Smooth muscle cell (in vitro differentiated cells): Measurements from ENCODE around the gene ANGPTL8. TPM values are rescaled to one million over a fixed set of nuclear protein-coding genes. Genes with fewer than 3 reads are reported as not detected.

Experiments used
- DNase-seq: peaks from one replicate; lab custom pipeline; 2025; ENCODE audit not compliant: unreplicated experiment; lab: John Stamatoyannopoulos, UW
- H2AFZ ChIP-seq: fragments of 200-600 bp; sonication (generic); 2 replicates; pipeline ENCODE4 v1.6.0; 2016; ENCODE audit warnings: antibody characterized with exemption, low read depth, mild to moderate bottlenecking
- H3F3A ChIP-seq: fragments of 200-600 bp; sonication (generic); 2 replicates; pipeline ENCODE4 v1.6.0; 2017; ENCODE audit warnings: antibody characterized with exemption, low read depth
- H3K27ac ChIP-seq: fragments of 200-600 bp; sonication (generic); 2 replicates; pipeline ENCODE4 v1.5.1; 2016; ENCODE audit warnings: low read depth, mild to moderate bottlenecking
- H3K27me3 ChIP-seq: fragments of 200-600 bp; sonication (generic); 2 replicates; pipeline ENCODE4 v1.6.1; 2016; ENCODE audit warnings: low read depth, mild to moderate bottlenecking
- H3K36me3 ChIP-seq: fragments of 200-600 bp; sonication (generic); 2 replicates; pipeline ENCODE4 v1.5.1; 2016; ENCODE audit warnings: low read depth
- H3K4me1 ChIP-seq: fragments of 200-600 bp; sonication (generic); 2 replicates; pipeline ENCODE4 v1.5.1; 2016; ENCODE audit warnings: low read depth
- H3K4me2 ChIP-seq: fragments of 200-600 bp; sonication (generic); 2 replicates; pipeline ENCODE4 v1.6.0; 2016; ENCODE audit warnings: mild to moderate bottlenecking
- H3K4me3 ChIP-seq: fragments of 200-600 bp; sonication (generic); 2 replicates; pipeline ENCODE4 v1.5.1; 2016; ENCODE audit warnings: mild to moderate bottlenecking
- H3K79me2 ChIP-seq: fragments of 200-600 bp; sonication (generic); 2 replicates; pipeline ENCODE4 v1.6.0; 2016; ENCODE audit warnings: low read depth, mild to moderate bottlenecking
- H3K9ac ChIP-seq: fragments of 200-600 bp; sonication (generic); 2 replicates; pipeline ENCODE4 v1.6.0; 2016; ENCODE audit warnings: low read depth
- H3K9me3 ChIP-seq: fragments of 200-600 bp; sonication (generic); replicated peaks from 2 replicates; pipeline ENCODE4 v1.5.1; 2016; ENCODE audit warnings: low read depth
- H4K20me1 ChIP-seq: fragments of 200-600 bp; sonication (generic); 2 replicates; pipeline ENCODE4 v1.6.0; 2016; ENCODE audit warnings: low read depth
- CTCF ChIP-seq: fragments of 200-600 bp; sonication (generic); IDR thresholded peaks from 2 replicates; pipeline ENCODE4 v1.5.1; 2017; ENCODE audit warnings: borderline replicate concordance, mild to moderate bottlenecking, antibody characterized with exemption; ENCODE audit not compliant: insufficient read depth, poor library complexity, severe bottlenecking
- WGBS: methylation state at CpG from one replicate; pipeline ENCODE4 v1.1.7; 2016; ENCODE audit warnings: low lambda C conversion rate; 5-methylcytosine and 5-hydroxymethylcytosine counted together
- polyA plus RNA-seq: library from polyadenylated mRNA; unstranded; fragments of >200 nt; fragmentation: Nextera tagmentation; extraction: Ambion mirVana; gene quantifications from 2 replicates; pipeline ENCODE4 v1.2.1, GENCODE V29; 2016
- total RNA-seq: library from RNA; depleted of rRNA; stranded (reverse); fragments of >200 nt; gene quantifications from 2 replicates; pipeline ENCODE4 v1.2.3, GENCODE V29; 2014

The ANGPTL8 gene
- total and polyA plus RNA-seq, 2 experiments from 2014 or later, result 0.54 to 0.80 TPM

DNA sequence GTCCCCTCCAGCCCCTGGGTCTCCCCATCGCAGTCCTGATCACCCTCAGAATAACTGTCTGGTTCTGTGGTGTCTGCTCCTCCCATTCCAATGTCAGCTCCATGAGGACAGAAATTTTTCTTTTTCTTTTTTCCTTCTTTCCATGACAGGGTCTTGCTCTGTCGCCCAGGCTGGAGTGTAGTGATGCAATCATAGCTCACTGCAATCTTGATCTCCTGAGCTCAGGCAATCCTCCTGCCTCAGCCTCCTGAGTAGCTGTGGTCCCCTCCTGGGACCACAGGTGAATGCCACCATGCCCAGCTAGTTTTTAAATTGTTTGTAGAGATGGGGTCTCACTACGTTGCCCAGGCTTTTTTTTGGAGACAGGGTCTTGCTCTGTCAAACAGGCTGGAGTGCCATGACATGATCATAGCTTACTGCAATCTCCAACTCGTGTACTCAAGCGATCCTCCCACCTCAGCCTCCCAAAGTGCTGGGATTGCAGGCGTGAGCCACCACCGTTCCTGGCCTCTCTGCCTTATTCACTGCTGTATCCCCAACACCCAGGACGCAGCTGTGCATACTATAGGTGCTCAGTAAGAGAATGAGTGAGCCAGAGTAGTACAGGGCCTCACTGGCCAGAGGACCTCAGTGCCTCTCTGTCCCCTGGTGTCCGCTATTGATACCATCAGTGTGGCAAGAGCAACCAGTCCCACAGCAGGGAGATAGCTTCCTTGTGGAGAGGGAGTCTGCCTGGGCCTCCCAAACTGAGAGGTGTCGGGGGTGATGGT, 28.1 kb downstream of the ANGPTL8 start:
- Histone ChIP-seq H3K4me1 (no peaks in the 10 kb centered on the region), H3K36me3 (no peaks in the 10 kb centered on the region), H2AFZ (no peak overlapping the region), H3F3A (no peaks in the 10 kb centered on the region), H3K9ac (no peak overlapping the region), H4K20me1 (no peaks in the 10 kb centered on the region), H3K9me3 (no peaks in the 10 kb centered on the region), H3K27ac (no peak overlapping the region), H3K79me2 (no peaks in the 10 kb centered on the region), H3K27me3 (no peaks in the 10 kb centered on the region), H3K4me2 (no peak overlapping the region), H3K4me3 (no peak overlapping the region)
- TF ChIP-seq CTCF, result no peak
- DNase-seq, result no peak
- 92% methylated on average over 10 of the region's 10 CpGs for WGBS

GRCh38 chr19:11268783-11269267, 29.4 kb downstream of the ANGPTL8 start:
- H3K9me3 ChIP-seq, result no peaks in the 10 kb centered on the region
- H3K4me3 ChIP-seq, result no peak overlapping the region
- H2AFZ ChIP-seq, result no peak overlapping the region
- DNase-seq, result no peak
- H3K4me1 ChIP-seq, result no peaks in the 10 kb centered on the region
- H3K27ac ChIP-seq, result no peak overlapping the region
- H4K20me1 ChIP-seq, result no peaks in the 10 kb centered on the region
- TF ChIP-seq CTCF, result no peak
- H3K27me3 ChIP-seq, result no peaks in the 10 kb centered on the region
- no peaks in the 10 kb centered on the region for H3K79me2 ChIP-seq
- no peak overlapping the region for H3K4me2 ChIP-seq
- WGBS, result 85% methylated on average over 10 of the region's 10 CpGs
- H3K36me3 ChIP-seq, result no peaks in the 10 kb centered on the region
- no peaks in the 10 kb centered on the region for H3F3A ChIP-seq
- H3K9ac ChIP-seq, result no peak overlapping the region

GRCh38 chr19:11269408-11269807, 30.0 kb downstream of the ANGPTL8 start:
- Histone ChIP-seq H4K20me1 (no peaks in the 10 kb centered on the region), H3K9ac (no peak overlapping the region), H2AFZ (no peak overlapping the region), H3K4me1 (no peaks in the 10 kb centered on the region), H3K9me3 (no peaks in the 10 kb centered on the region), H3F3A (no peaks in the 10 kb centered on the region), H3K36me3 (no peaks in the 10 kb centered on the region), H3K27me3 (no peaks in the 10 kb centered on the region), H3K4me3 (no peak overlapping the region), H3K4me2 (no peak overlapping the region), H3K79me2 (no peaks in the 10 kb centered on the region), H3K27ac (no peak overlapping the region)
- WGBS, result 84% methylated on average over 7 of the region's 7 CpGs
- TF ChIP-seq CTCF, result no peak
- DNase-seq, result no peak

DNA sequence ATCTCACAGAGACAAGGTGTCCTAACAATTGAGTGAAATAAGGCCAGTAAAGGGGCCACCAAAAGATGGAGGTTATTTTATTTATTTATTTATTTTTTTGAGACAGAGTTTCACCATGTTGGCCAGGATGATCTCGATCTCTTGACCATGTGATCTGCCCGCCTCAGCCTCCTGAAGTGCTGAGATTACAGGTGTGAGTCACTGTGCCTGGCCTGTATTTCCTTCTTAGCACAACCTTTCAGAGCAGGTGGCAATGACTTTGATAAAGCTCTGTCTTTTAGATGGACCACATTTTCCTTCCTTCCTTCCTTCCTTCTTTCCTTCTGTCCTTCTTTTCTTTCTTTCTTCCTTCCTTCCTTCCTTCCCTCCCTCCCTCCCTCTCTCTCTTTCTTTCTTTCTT, 33.9 kb downstream of the ANGPTL8 start:
- Histone ChIP-seq H2AFZ (no peak overlapping the region), H4K20me1 (no peaks in the 10 kb centered on the region), H3K27me3 (no peaks in the 10 kb centered on the region), H3K79me2 (no peaks in the 10 kb centered on the region), H3K27ac (no peak overlapping the region), H3K36me3 (no peaks in the 10 kb centered on the region), H3K9me3 (no peaks in the 10 kb centered on the region), H3K4me2 (no peak overlapping the region), H3K4me3 (no peak overlapping the region), H3K9ac (no peak overlapping the region), H3K4me1 (no peaks in the 10 kb centered on the region), H3F3A (no peaks in the 10 kb centered on the region)
- 73% methylated on average over 2 of the region's 2 CpGs for WGBS
- DNase-seq, result no peak
- TF ChIP-seq CTCF, result no peak
